ENCODE data around the gene COPS7A.
A peak's percentile ranks its signal among the peaks of the same experiment; 100 is the strongest.

Gene COPS7A

GRCh38 chr12:6745741-6746525 is 22.1 kb downstream of the COPS7A start:
- Histone ChIP-seq H3K27ac (peak overlapping the region in 14 of 21 experiments; percentile 2 to 73 (median 48)), H3K4me3 (no peak overlapping the region)

- Histone ChIP-seq H3K4me3 (no peak overlapping the region), H3K27ac (no peak overlapping the region)
Measured at GRCh38 chr12:6747216-6747615, 23.4 kb downstream of the COPS7A start.

- Histone ChIP-seq H3K4me3 (no peak overlapping the region), H3K27ac (no peak overlapping the region)
Measured at GRCh38 chr12:6748761-6749160, 24.9 kb downstream of the COPS7A start.

GRCh38 chr12:6750506-6750905 is 26.7 kb downstream of the COPS7A start:
- Histone ChIP-seq H3K27ac (no peak overlapping the region), H3K4me3 (no peak overlapping the region)

- Histone ChIP-seq H3K4me3 (peak overlapping the region in 6 of 7 experiments; percentile 65 to 86 (median 74)), H3K27ac (peak overlapping the region in 13 of 21 experiments; percentile 87 to 100 (median 97))
Measured at GRCh38 chr12:6751767-6752166, 27.9 kb downstream of the COPS7A start.

GRCh38 chr12:6752167-6752920 is 28.5 kb downstream of the COPS7A start:
- peak overlapping the region; percentile 71 to 100 (median 97) for H3K27ac ChIP-seq
- H3K4me3 ChIP-seq: peak overlapping the region; percentile 65 to 86 (median 76)

GRCh38 chr12:6752921-6753771 is 29.3 kb downstream of the COPS7A start, which contains the start of gene MLF2:
Gene MLF2, minus strand, starts transcription at chr12:6753141. Its CDS starts 807 bp downstream, at chr12:6752334.
- peak within 1 kb of the TSS; percentile 71 to 100 (median 97) for H3K27ac ChIP-seq
- H3K4me3 ChIP-seq: peak within 1 kb of the TSS; percentile 65 to 86 (median 76)

- H3K4me3 ChIP-seq: peak overlapping the region in 3 of 7 experiments; percentile 71 to 78 (median 76)
- H3K27ac ChIP-seq: peak overlapping the region in 19 of 21 experiments; percentile 25 to 100 (median 97)
Measured at GRCh38 chr12:6753772-6754356, 30.0 kb downstream of the COPS7A start.

- Histone ChIP-seq H3K4me3 (no peak overlapping the region), H3K27ac (peak overlapping the region in 11 of 21 experiments; percentile 55 to 100 (median 98))
Measured at GRCh38 chr12:6754411-6754810, 30.6 kb downstream of the COPS7A start.

GRCh38 chr12:6757028-6757690 is 33.3 kb downstream of the COPS7A start:
- Histone ChIP-seq H3K4me3 (no peak overlapping the region), H3K27ac (no peak overlapping the region)

GRCh38 chr12:6758506-6759095 is 34.8 kb downstream of the COPS7A start:
- no peak overlapping the region for H3K4me3 ChIP-seq
- H3K27ac ChIP-seq: no peak overlapping the region

GRCh38 chr12:6759741-6760140 is 35.9 kb downstream of the COPS7A start:
- H3K27ac ChIP-seq: no peak overlapping the region
- H3K4me3 ChIP-seq: no peak overlapping the region

GRCh38 chr12:6763380-6763779 is 39.5 kb downstream of the COPS7A start:
- no peak overlapping the region for H3K4me3 ChIP-seq
- H3K27ac ChIP-seq: peak overlapping the region in 20 of 21 experiments; percentile 58 to 94 (median 84)

- Histone ChIP-seq H3K4me3 (peak overlapping the region in 4 of 7 experiments; percentile 5 to 32 (median 14)), H3K27ac (peak overlapping the region in 20 of 21 experiments; percentile 58 to 94 (median 84))
Measured at GRCh38 chr12:6764011-6764828, 40.4 kb downstream of the COPS7A start.

GRCh38 chr12:6765048-6765633 is 41.3 kb downstream of the COPS7A start:
- Histone ChIP-seq H3K27ac (peak overlapping the region in 19 of 21 experiments; percentile 77 to 94 (median 85)), H3K4me3 (peak overlapping the region in 6 of 7 experiments; percentile 57 to 80 (median 76))

GRCh38 chr12:6765634-6766581 is 42.1 kb downstream of the COPS7A start, which contains the start of gene PTMS:
Gene PTMS, plus strand, starts transcription at chr12:6766363. Its CDS starts 343 bp downstream, at chr12:6766706.
- Histone ChIP-seq H3K4me3 (peak within 1 kb of the TSS; percentile 50 to 80 (median 75)), H3K27ac (peak within 1 kb of the TSS; percentile 68 to 94 (median 82))
